ENCODE data around the gene BOD1L1.

BOD1L1 gene

DNA sequence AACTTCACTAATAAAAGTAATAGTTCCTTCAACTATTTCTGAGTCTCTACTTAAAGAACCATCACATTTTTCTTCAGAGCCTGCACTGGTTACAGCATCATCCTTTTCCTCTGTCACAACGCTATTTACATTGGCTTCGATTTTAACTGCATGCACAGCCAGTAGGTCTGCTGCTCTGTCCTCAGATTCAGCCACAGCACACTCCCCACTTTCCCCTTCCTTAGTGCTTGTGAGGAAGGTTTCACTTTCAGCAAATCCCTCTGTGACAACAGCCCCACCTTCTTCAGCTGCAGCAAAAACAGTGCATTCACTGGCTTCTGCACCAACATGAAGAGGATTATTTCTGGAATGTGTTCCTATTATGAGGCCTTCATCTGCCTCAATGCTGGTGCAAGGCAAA, 25.7 kb downstream of the BOD1L1 start:
- no peak overlapping the region for H3K4me3 ChIP-seq (ENCODE audit: low read depth, low read length)
- peak; percentile 9 for DNase-seq (ENCODE audit: low read depth)
- TF ChIP-seq, protein P1, sequence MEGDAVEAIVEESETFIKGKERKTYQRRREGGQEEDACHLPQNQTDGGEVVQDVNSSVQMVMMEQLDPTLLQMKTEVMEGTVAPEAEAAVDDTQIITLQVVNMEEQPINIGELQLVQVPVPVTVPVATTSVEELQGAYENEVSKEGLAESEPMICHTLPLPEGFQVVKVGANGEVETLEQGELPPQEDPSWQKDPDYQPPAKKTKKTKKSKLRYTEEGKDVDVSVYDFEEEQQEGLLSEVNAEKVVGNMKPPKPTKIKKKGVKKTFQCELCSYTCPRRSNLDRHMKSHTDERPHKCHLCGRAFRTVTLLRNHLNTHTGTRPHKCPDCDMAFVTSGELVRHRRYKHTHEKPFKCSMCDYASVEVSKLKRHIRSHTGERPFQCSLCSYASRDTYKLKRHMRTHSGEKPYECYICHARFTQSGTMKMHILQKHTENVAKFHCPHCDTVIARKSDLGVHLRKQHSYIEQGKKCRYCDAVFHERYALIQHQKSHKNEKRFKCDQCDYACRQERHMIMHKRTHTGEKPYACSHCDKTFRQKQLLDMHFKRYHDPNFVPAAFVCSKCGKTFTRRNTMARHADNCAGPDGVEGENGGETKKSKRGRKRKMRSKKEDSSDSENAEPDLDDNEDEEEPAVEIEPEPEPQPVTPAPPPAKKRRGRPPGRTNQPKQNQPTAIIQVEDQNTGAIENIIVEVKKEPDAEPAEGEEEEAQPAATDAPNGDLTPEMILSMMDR (IDR thresholded peaks at IDR 0.05; ENCODE audit: insufficient read depth, low read depth, low read length, missing control alignments): no peak

DNA sequence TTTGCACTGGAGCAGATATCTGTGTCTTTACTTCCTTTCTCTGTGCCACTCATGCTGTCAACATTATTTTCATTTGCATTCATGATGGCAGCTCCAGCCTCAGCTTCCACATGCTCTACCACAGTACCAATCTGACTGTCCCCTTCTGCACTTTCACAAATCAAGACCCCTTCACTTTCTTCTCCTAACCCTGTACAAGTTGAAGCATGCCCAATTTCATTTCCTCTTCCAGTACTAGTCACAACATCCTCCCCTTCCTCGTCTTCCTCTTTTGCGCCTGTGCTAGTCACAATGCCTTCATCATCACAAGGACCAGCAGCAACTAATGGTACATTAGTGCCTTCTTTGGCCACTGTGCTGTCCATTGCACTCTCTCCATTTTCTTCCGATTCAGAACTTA, 26.5 kb downstream of the BOD1L1 start:
- peak; percentile 44 for DNase-seq (ENCODE audit: low read depth)
- TF ChIP-seq, protein P1 (IDR thresholded peaks at IDR 0.05; ENCODE audit: insufficient read depth, low read depth, low read length, missing control alignments): no peak
- H3K4me3 ChIP-seq (ENCODE audit: low read depth, low read length): no peak overlapping the region

DNA sequence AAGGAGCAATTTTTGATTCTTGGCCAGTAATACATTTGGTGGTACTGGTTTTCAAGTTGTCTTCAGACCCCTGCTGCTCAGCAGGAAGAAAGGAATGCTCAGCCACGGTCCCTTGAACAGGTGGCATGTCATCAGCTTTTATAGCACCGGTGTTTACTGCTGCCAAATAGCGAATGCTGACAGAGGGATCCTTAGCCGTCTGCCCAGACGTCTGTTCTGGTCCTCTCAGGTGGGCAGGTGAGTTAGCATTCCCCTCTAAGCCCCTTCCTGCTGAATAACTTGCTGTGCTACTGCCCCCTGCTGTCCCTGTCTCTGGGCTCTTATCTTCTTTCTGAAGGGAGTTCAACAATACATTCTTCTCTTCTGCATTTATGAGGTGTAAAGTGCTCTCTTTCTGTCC, 28.4 kb downstream of the BOD1L1 start:
- TF ChIP-seq, protein P1 (IDR thresholded peaks at IDR 0.05; ENCODE audit: insufficient read depth, low read depth, low read length, missing control alignments): peak; percentile 7
- no peak overlapping the region for H3K4me3 ChIP-seq (ENCODE audit: low read depth, low read length)
- no peak for DNase-seq (ENCODE audit: low read depth)

DNA sequence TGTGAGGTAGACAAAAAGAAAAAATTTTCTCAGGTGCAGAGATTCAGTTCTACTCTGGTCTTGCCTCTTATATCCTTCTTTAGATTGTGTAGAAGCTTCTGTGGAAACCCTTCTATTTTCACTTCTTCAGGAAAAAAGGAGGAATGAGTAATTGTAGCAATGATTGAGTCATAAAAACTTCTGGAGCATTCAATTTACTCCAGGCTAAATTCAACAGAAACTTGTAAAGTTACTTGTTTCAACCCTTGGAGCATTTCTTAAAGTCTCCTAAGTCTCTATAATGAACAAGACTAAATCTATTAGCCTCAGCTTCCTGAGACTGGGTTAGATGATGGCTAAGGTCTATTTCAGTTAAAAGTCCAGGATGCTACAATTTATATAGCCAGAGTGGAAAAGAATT, 29.9 kb downstream of the BOD1L1 start:
- no peak overlapping the region for H3K4me3 ChIP-seq (ENCODE audit: low read depth, low read length)
- no peak for DNase-seq (ENCODE audit: low read depth)
- TF ChIP-seq, protein P1 (IDR thresholded peaks at IDR 0.05; ENCODE audit: insufficient read depth, low read depth, low read length, missing control alignments): no peak

DNA sequence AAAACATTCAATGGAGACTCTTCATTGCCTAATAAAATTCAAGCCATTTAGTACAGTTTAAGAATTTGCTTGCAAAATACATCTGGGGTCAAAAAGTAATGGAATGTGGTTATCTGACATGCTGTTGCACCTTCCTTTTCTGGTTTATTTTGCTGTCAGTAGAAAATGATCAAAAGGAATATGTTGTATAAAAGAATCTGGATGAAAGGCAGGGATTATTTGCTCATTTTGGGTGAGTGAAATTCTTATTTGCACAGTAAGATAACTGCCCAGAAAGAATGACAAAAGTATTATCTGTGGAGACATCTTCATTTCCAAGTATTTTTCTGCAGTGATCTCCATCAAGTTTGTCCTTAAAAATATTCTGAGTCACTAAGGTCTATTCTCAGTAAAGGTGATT, 30.4 kb downstream of the BOD1L1 start:
- H3K4me3 ChIP-seq (ENCODE audit: low read depth, low read length): no peak overlapping the region
- TF ChIP-seq, protein P1 (IDR thresholded peaks at IDR 0.05; ENCODE audit: insufficient read depth, low read depth, low read length, missing control alignments): no peak
- DNase-seq (ENCODE audit: low read depth): no peak

DNA sequence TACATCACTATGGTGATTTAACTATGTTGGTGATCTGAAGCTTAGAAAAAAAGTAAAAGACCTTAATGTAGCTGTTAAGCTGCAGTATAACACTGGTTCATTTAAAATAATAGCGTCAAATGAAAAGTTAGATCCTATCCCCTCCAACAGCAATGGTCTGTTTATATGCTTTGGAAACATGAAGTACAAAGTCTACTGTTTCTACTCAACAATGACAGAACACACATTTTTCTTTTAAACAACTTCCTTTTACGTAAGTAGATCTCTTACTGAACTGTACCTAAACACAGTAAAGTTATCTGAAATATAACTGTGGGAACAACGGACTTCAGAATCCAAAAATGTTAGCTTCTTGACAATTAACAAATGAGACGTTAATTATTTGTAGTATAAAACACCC, 35.3 kb downstream of the BOD1L1 start:
- DNase-seq (ENCODE audit: low read depth): no peak
- TF ChIP-seq, protein P1 (IDR thresholded peaks at IDR 0.05; ENCODE audit: insufficient read depth, low read depth, low read length, missing control alignments): no peak
- H3K4me3 ChIP-seq (ENCODE audit: low read depth, low read length): no peak overlapping the region

DNA sequence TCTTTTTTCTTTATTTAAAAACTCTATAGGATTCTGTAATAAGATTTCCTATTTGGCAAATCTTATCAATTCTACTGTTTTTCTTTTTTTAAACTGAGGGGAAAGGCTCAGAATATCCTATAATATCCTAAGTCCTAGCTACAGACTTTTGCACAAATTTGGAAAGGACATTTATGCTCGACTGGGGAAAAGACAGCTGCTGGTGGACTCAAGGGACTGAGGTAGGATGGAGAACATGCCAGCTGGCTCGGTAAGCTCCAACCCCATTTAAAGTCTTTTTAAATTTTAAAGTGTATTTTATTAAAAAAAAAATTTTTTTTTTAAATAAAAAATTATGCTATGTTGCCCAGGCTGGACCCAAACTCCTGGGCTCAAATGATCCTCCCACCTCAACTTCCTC, 36.8 kb downstream of the BOD1L1 start:
- TF ChIP-seq, protein P1 (IDR thresholded peaks at IDR 0.05; ENCODE audit: insufficient read depth, low read depth, low read length, missing control alignments): no peak
- DNase-seq (ENCODE audit: low read depth): no peak
- no peak overlapping the region for H3K4me3 ChIP-seq (ENCODE audit: low read depth, low read length)
